Testis (tissue), 3 donors: ENCODE data around the gene THSD7A. TPM values are rescaled to one million over a fixed set of nuclear protein-coding genes. Genes with fewer than 3 reads are reported as not detected.

Experiments
- DNase-seq: peaks from one replicate; pipeline ENCODE4 v3.0.0-alpha.2; 2019
- H3K27ac ChIP-seq, 2 donors: fragments of 200-600 bp; sonication (generic); one replicate each; pipeline ENCODE4 v1.5.1; 2019
- H3K27me3 ChIP-seq: fragments of 200-600 bp; sonication (generic); one replicate; pipeline ENCODE4 v1.5.1; 2019
- H3K36me3 ChIP-seq: fragments of 200-600 bp; sonication (generic); one replicate; pipeline ENCODE4 v1.5.1; 2017; ENCODE audit warnings: low read depth; ENCODE audit errors: missing control alignments
- H3K4me1 ChIP-seq: fragments of 200-600 bp; sonication (generic); one replicate; pipeline ENCODE4 v1.5.1; 2019
- H3K4me3 ChIP-seq, 2 donors: fragments of 200-600 bp; sonication (generic); one replicate each; pipeline ENCODE4 v1.5.1; 2017 to 2019
- H3K9me3 ChIP-seq: fragments of 200-600 bp; sonication (generic); one replicate; pipeline ENCODE4 v1.5.1; 2017
- POLR2A ChIP-seq: fragments of 450-650 bp; IDR thresholded peaks from one replicate; pipeline ENCODE4 v1.6.1; 2017; ENCODE audit warnings: antibody characterized with exemption, mild to moderate bottlenecking, moderate library complexity
- WGBS, 2 donors: methylation state at CpG; one replicate each; pipeline ENCODE4 v1.1.5; 2018; 5-methylcytosine and 5-hydroxymethylcytosine counted together
- intact Hi-C: fragments of 100-400 bp; cut with DNase I; formaldehyde crosslinking; loops from one replicate; pipeline ENCODE4 v1.15.1; 2023; ENCODE audit warnings: low total_unique reads
- polyA plus RNA-seq: library from polyadenylated mRNA; stranded (reverse); fragments of 350-450 nt; fragmentation: Illumina TruSeq; extraction: RNeasy Lipid Tissue Mini Kit (QIAGEN cat#74804); gene quantifications from one replicate; pipeline ENCODE4 v1.2.3, GENCODE V29; 2014; ENCODE audit warnings: low read depth, low replicate concordance; ENCODE audit not compliant: insufficient read depth
- total RNA-seq, 2 donors: library from RNA; depleted of rRNA; stranded (reverse); fragments of >200 nt; gene quantifications; one replicate each; pipeline ENCODE4 v1.2.3, GENCODE V29; 2016
- TF ChIP-seq, protein P1 (sequence below), 3 experiments: fragments of 450-650 bp in 2 of 3; fragments of 200-600 bp in 1 of 3; sonication (generic) in 1 of 3; IDR thresholded peaks; one replicate each; pipeline ENCODE4 v1.5.1; 2016 to 2019; ENCODE audit warnings: antibody characterized with exemption in 3 of 3, mild to moderate bottlenecking in 2 of 3, moderate library complexity in 1 of 3

The THSD7A gene
- total and polyA plus RNA-seq, 3 donors from 2014 or later, result 1.6 to 7.0 (median 6.8) TPM

DNA sequence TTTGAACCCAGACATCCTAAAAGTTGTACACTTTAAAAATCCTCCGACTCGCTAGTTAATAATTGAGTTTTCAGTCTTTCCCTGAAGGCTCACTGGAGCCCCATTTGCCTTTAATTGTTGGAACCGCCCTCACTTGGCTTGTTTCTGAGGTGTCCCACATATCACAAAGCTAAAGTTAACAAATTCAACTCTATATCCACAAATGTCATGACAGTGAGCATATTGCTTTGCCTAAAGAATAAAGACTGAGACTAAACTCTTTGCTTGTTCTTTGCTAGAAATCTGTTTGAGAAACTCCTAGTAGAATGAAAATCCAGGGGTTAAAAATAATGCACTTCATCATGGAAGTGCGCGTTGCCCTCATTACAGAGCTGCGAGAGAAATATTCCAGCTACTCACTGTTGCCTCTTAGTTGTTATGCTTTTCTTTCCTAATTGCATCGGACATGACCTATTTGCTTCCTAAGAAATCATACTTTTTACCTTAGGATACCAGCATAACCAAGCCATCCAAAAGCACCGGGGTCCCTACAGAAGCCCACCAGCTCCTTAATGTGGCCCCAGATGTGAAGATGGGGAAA, 752 bp downstream of the THSD7A start:
- Histone ChIP-seq H3K27ac (peak overlapping the region; percentile 22 to 50), H3K9me3 (no peaks in the 10 kb centered on the region), H3K27me3 (no peaks in the 10 kb centered on the region), H3K4me3 (peak overlapping the region; percentile 47 to 60), H3K4me1 (peaks cover 5% of the 10 kb centered on the region), H3K36me3 (no peaks in the 10 kb centered on the region)
- TF ChIP-seq, protein P1, sequence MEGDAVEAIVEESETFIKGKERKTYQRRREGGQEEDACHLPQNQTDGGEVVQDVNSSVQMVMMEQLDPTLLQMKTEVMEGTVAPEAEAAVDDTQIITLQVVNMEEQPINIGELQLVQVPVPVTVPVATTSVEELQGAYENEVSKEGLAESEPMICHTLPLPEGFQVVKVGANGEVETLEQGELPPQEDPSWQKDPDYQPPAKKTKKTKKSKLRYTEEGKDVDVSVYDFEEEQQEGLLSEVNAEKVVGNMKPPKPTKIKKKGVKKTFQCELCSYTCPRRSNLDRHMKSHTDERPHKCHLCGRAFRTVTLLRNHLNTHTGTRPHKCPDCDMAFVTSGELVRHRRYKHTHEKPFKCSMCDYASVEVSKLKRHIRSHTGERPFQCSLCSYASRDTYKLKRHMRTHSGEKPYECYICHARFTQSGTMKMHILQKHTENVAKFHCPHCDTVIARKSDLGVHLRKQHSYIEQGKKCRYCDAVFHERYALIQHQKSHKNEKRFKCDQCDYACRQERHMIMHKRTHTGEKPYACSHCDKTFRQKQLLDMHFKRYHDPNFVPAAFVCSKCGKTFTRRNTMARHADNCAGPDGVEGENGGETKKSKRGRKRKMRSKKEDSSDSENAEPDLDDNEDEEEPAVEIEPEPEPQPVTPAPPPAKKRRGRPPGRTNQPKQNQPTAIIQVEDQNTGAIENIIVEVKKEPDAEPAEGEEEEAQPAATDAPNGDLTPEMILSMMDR (IDR thresholded peaks at IDR 0.05), result no peak
- TF ChIP-seq POLR2A, result no peak
- 0 to 1% methylated on average over 8 of the region's 8 CpGs for WGBS, 2 donors
- intact Hi-C loops, result no loop called here
- no peak for DNase-seq

DNA sequence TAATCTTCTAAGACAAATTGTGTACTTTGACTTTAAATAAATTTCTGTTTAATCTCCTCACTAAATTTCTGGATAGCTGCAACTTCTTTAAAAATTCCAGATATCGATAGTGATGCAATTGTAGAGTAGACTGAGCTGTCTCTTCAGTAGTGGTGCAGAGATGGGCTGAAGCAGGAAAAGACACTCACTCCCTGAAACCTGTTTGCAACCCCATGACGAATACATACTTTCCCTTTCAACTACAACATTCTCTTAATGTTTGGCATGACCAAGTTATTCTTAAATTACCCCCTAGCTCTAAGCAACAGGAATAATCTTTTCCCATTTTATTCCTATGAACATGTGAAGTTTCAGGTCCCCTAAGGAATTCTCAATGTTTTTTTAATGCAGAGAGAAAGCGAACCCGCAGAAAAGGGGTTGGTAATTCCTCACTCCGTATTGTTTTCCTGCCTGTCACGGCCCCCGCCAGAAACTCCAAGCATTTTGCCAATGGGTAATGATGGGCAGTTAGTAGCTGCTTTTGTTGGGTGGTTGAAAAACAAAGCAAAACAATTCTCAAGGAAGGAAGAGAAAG, 1.3 kb downstream of the THSD7A start:
- whole genome bisulfite sequencing, 2 donors, result 0 to 1% methylated on average over 7 of the region's 7 CpGs
- intact Hi-C loops, result no loop called here
- no peak for DNase-seq

DNA sequence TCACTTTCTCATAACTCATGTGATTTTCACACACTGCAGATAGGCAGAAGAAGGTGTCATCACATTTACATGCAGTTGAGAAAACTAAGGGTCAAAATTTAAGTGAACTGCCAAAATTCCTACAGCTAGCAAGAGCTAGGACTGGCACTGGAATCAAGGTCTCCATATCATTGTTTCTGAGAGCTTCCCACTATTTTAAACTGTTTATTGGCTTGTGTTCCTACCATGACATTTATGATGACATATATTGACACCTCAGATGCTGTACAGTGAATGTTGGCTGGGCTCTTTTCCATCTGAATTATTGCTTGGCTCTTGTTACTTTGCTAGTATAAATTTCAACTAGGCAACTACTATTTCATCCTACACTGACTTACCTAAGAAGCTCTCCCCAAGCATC, 2.0 kb downstream of the THSD7A start:
- Histone ChIP-seq H3K4me1 (peaks cover 5% of the 10 kb centered on the region), H3K36me3 (no peaks in the 10 kb centered on the region), H3K9me3 (no peaks in the 10 kb centered on the region), H3K27me3 (no peaks in the 10 kb centered on the region), H3K27ac (no peak overlapping the region), H3K4me3 (no peak overlapping the region)
- intact Hi-C loops, result no loop called here
- TF ChIP-seq, protein P1 (IDR thresholded peaks at IDR 0.05), result no peak
- TF ChIP-seq POLR2A, result no peak
- DNase-seq, result no peak

More for the DNA sequence above, 1.3 kb downstream of the THSD7A start:
- H3K4me1 ChIP-seq, result peaks cover 5% of the 10 kb centered on the region
- no peaks in the 10 kb centered on the region for H3K9me3 ChIP-seq
- no peak for TF ChIP-seq POLR2A
- TF ChIP-seq, protein P1 (IDR thresholded peaks at IDR 0.05), result no peak
- no peaks in the 10 kb centered on the region for H3K27me3 ChIP-seq
- peak overlapping the region in 1 of 2 donors; percentile 50 for H3K27ac ChIP-seq
- H3K4me3 ChIP-seq, result peak overlapping the region; percentile 47 to 60
- no peaks in the 10 kb centered on the region for H3K36me3 ChIP-seq

DNA sequence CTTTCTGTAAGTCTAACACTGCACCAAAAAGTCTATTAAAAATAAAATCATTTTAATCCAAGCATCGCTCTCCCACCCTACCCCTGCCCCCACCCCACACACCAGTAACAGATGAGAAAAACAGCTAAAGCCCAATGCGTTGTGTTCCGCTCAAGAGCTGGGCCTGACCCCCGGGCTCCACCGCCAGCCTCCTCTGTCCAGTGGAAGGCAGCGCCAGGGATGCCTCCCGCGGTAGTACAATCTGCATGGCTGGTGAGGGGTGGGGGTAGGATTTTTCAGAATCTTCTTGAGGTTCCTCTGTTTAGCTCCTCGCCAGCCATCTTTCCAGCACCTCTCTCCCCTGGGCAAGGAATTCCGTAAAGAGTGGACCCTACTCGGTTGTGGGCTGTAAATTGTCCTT, 12.1 kb downstream of the THSD7A start:
- Histone ChIP-seq H3K4me3 (no peak overlapping the region), H3K27ac (no peak overlapping the region), H3K4me1 (no peaks in the 10 kb centered on the region), H3K27me3 (no peaks in the 10 kb centered on the region), H3K9me3 (no peaks in the 10 kb centered on the region), H3K36me3 (no peaks in the 10 kb centered on the region)
- intact Hi-C loops, result no loop called here
- TF ChIP-seq POLR2A, result no peak
- TF ChIP-seq, protein P1 (IDR thresholded peaks at IDR 0.05), result no peak
- WGBS, 2 donors, result 68 to 74% methylated on average over 11 of the region's 11 CpGs
- no peak for DNase-seq

DNA sequence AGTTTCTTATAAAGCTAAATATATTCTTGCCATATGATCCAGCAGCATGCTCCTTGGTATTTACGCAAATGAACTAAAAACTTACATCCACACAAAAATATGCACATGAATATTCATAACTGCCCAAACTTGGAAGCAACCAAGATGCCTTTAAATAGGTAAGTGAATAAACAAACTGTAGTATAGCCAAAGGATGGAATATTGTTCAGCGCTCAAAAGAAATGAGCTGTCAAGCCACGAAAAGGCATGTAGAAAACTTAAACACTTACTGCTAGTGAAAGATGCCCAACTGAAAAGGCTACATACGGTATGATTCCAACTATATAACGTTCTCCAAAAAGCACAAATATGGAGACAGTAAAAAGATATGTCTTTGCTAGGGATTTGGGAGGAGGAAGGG, 12.7 kb downstream of the THSD7A start:
- no peaks in the 10 kb centered on the region for H3K9me3 ChIP-seq
- H3K4me3 ChIP-seq, result no peak overlapping the region
- H3K27me3 ChIP-seq, result no peaks in the 10 kb centered on the region
- TF ChIP-seq, protein P1 (IDR thresholded peaks at IDR 0.05), result no peak
- no peak for TF ChIP-seq POLR2A
- H3K36me3 ChIP-seq, result no peaks in the 10 kb centered on the region
- H3K27ac ChIP-seq, result no peak overlapping the region
- H3K4me1 ChIP-seq, result no peaks in the 10 kb centered on the region
- intact Hi-C loops, result no loop called here
- 80 to 82% methylated on average over 5 of the region's 5 CpGs for WGBS, 2 donors
- DNase-seq, result no peak
